Measurements from ENCODE around the gene ITSN2.

Gene ITSN2

DNA sequence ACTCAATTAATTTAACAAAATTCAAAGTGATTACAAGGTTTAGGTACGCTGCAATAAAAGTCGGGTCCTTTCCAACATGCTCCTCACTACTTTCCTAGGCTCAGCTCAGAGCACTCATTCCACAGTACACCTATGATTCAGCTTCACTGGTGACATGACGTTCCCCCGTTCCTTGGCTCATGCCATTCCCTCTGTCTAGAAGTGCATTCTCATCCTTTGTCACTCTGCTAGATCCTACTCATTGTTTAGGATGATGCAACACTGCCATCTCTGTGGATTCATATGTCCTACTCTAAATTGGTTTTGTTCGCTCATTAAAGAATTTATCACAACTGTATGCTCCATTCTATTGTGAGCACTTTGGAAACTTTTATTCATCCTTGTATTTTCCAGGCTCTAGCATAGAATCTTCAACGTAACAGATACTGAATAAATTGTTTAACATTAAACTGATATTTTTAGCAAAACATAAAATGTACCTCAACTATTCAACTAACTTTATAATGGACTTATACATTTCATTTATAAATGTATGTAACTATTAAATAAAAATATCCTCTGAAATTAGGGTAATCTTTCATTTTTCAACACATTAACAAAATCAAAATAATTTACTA, 106.9 kb downstream of the ITSN2 start:
- no peak for ATAC-seq
- TF ChIP-seq, protein P1, sequence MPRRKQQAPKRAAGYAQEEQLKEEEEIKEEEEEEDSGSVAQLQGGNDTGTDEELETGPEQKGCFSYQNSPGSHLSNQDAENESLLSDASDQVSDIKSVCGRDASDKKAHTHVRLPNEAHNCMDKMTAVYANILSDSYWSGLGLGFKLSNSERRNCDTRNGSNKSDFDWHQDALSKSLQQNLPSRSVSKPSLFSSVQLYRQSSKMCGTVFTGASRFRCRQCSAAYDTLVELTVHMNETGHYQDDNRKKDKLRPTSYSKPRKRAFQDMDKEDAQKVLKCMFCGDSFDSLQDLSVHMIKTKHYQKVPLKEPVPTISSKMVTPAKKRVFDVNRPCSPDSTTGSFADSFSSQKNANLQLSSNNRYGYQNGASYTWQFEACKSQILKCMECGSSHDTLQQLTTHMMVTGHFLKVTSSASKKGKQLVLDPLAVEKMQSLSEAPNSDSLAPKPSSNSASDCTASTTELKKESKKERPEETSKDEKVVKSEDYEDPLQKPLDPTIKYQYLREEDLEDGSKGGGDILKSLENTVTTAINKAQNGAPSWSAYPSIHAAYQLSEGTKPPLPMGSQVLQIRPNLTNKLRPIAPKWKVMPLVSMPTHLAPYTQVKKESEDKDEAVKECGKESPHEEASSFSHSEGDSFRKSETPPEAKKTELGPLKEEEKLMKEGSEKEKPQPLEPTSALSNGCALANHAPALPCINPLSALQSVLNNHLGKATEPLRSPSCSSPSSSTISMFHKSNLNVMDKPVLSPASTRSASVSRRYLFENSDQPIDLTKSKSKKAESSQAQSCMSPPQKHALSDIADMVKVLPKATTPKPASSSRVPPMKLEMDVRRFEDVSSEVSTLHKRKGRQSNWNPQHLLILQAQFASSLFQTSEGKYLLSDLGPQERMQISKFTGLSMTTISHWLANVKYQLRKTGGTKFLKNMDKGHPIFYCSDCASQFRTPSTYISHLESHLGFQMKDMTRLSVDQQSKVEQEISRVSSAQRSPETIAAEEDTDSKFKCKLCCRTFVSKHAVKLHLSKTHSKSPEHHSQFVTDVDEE (CRISPR knock-in tag; IDR thresholded peaks at IDR 0.05), result no peak
- TF ChIP-seq ZNF565 (CRISPR knock-in tag; conservative IDR thresholded peaks at IDR 0.05; ENCODE audit: low read depth) (no peak), ZNF70 (CRISPR knock-in tag; IDR thresholded peaks at IDR 0.05) (no peak), TCF4 (CRISPR knock-in tag; IDR thresholded peaks at IDR 0.05; ENCODE audit: borderline replicate concordance) (no peak), PPARA (CRISPR knock-in tag; IDR thresholded peaks at IDR 0.05; ENCODE audit: borderline replicate concordance) (no peak), GLIS3 (CRISPR knock-in tag; IDR thresholded peaks at IDR 0.05) (no peak), TOX (CRISPR knock-in tag; IDR thresholded peaks at IDR 0.05; ENCODE audit: borderline replicate concordance) (no peak), CREB5 (CRISPR knock-in tag; IDR thresholded peaks at IDR 0.05; ENCODE audit: low read depth) (no peak), ZFP3 (CRISPR knock-in tag; IDR thresholded peaks at IDR 0.05) (no peak), ISL1 (CRISPR knock-in tag; IDR thresholded peaks at IDR 0.05) (no peak), SNAI2 (CRISPR knock-in tag; IDR thresholded peaks at IDR 0.05) (no peak)
- TF ChIP-seq, protein P2, sequence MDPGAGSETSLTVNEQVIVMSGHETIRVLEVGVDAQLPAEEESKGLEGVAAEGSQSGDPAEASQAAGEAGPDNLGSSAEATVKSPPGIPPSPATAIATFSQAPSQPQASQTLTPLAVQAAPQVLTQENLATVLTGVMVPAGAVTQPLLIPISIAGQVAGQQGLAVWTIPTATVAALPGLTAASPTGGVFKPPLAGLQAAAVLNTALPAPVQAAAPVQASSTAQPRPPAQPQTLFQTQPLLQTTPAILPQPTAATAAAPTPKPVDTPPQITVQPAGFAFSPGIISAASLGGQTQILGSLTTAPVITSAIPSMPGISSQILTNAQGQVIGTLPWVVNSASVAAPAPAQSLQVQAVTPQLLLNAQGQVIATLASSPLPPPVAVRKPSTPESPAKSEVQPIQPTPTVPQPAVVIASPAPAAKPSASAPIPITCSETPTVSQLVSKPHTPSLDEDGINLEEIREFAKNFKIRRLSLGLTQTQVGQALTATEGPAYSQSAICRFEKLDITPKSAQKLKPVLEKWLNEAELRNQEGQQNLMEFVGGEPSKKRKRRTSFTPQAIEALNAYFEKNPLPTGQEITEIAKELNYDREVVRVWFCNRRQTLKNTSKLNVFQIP (CRISPR knock-in tag; IDR thresholded peaks at IDR 0.05; ENCODE audit: borderline replicate concordance, low read depth), result no peak

GRCh38 chr2:24247592-24247991, 112.7 kb downstream of the ITSN2 start:
- TF ChIP-seq ZNF8 (CRISPR knock-in tag; IDR thresholded peaks at IDR 0.05) (no peak), PATZ1 (CRISPR knock-in tag; IDR thresholded peaks at IDR 0.05; ENCODE audit: borderline replicate concordance) (no peak), PPARA (CRISPR knock-in tag; IDR thresholded peaks at IDR 0.05; ENCODE audit: borderline replicate concordance) (no peak), GLIS3 (CRISPR knock-in tag; IDR thresholded peaks at IDR 0.05) (no peak), ESRRG (CRISPR knock-in tag; IDR thresholded peaks at IDR 0.05) (no peak), ISL1 (CRISPR knock-in tag; IDR thresholded peaks at IDR 0.05) (no peak), OSR1 (CRISPR knock-in tag; IDR thresholded peaks at IDR 0.05) (no peak), BACH2 (CRISPR knock-in tag; IDR thresholded peaks at IDR 0.05; ENCODE audit: borderline replicate concordance) (no peak), ZFP3 (CRISPR knock-in tag; IDR thresholded peaks at IDR 0.05) (no peak)
- ATAC-seq, result no peak

DNA sequence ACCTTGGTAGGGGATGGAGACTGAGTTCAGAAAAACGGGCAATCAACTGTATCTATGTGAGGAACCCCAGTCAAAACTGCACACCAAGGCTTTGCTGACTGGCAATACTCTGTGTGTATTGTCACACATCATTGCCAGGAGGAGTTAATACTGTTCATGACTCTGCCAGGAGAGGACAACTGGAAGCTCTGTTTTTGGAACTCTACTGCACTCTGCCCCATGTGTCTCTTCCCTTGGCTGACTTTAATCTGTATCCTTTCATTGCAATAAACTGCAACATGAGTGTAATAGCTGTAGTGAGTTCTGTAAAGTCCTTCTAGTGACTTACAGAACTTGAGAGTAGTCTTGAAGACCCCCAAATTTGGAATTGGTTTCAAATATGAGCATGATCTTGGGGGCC, 113.2 kb downstream of the ITSN2 start:
- no peak for TF ChIP-seq RARB (CRISPR knock-in tag; IDR thresholded peaks at IDR 0.05)
- TF ChIP-seq PATZ1 (CRISPR knock-in tag; IDR thresholded peaks at IDR 0.05; ENCODE audit: borderline replicate concordance), result no peak
- TF ChIP-seq ZFP3 (CRISPR knock-in tag; IDR thresholded peaks at IDR 0.05), result no peak
- TF ChIP-seq ARNTL (CRISPR knock-in tag; IDR thresholded peaks at IDR 0.05; ENCODE audit: borderline replicate concordance, low read depth), result no peak
- TF ChIP-seq ZFP30 (CRISPR knock-in tag; IDR thresholded peaks at IDR 0.05), result no peak
- no peak for TF ChIP-seq ZNF565 (CRISPR knock-in tag; conservative IDR thresholded peaks at IDR 0.05; ENCODE audit: low read depth)
- TF ChIP-seq ESRRG (CRISPR knock-in tag; IDR thresholded peaks at IDR 0.05), result no peak
- ATAC-seq, result no peak
